ENCODE results near the gene ZBTB18.

The ZBTB18 gene

DNA sequence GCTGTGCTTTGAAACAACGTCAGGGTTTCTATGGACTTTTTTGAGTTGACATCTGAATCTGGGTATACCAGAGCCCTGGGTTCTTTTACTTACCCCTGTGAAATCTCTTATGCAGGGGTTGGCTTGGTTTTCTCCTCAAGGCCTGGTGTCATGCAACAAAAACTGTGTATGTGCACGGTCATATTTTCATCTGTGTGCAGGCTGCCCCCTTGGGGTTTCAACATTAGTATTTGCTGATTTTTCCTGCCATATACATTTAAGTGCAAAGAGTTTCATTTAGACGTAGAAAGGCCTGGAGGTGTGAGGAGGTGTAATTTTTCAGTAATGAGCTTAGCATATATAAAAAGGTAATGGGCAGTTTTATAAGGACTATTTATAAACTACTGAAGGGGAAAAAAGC, 22.0 kb upstream of the ZBTB18 start:
- TF ChIP-seq CTCF (IDR thresholded peaks at IDR 0.05; ENCODE audit: insufficient read depth, low read length) (no peak), POLR2AphosphoS5 (IDR thresholded peaks at IDR 0.05; ENCODE audit: low read depth) (no peak), SPI1 (IDR thresholded peaks at IDR 0.05; ENCODE audit: borderline replicate concordance, low read depth) (no peak)
- Histone ChIP-seq H3K27me3 (ENCODE audit: insufficient read depth, poor library complexity, severe bottlenecking) (no peaks in the 10 kb centered on the region), H3K27ac (replicated peaks) (no peak overlapping the region), H3K4me3 (replicated peaks; ENCODE audit: insufficient read depth, low read length) (no peak overlapping the region)
- no peak for DNase-seq (ENCODE audit: low read depth in 1 of 2, low spot score in 1 of 2)

DNA sequence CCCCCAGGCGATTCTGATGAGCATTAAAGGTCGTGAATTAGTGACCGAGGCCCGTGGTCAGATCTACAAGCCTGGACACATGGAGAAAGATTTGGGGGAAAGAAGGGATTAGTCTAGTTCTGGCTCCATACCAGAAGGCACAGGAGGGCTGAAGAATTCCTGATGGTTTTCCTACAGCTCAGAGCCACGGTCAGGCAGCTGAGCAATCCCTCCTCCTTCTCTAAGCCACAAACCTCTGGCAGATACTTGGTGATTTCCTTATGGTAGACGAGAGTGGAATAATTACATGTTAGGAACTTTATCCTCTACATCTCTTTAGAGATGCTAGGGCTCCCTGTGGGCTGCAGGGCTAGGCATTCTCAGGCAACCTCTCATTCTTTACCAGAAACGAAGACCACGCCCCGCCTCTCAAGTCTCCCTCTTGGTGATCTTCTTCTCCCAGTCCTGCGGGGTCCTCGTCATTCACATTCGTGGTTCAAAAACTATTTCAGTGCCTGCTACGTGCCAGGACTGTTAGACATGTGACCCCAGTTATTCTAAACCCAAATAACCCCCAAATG, 20.5 kb upstream of the ZBTB18 start:
- H3K27ac ChIP-seq (replicated peaks) = no peak overlapping the region
- TF ChIP-seq SPI1 (IDR thresholded peaks at IDR 0.05; ENCODE audit: borderline replicate concordance, low read depth) (no peak), CTCF (IDR thresholded peaks at IDR 0.05; ENCODE audit: insufficient read depth, low read length) (no peak), GABPA (IDR thresholded peaks at IDR 0.05; ENCODE audit: low read depth) (no peak), POLR2AphosphoS5 (IDR thresholded peaks at IDR 0.05; ENCODE audit: low read depth) (no peak)
- TF ChIP-seq, protein P1, sequence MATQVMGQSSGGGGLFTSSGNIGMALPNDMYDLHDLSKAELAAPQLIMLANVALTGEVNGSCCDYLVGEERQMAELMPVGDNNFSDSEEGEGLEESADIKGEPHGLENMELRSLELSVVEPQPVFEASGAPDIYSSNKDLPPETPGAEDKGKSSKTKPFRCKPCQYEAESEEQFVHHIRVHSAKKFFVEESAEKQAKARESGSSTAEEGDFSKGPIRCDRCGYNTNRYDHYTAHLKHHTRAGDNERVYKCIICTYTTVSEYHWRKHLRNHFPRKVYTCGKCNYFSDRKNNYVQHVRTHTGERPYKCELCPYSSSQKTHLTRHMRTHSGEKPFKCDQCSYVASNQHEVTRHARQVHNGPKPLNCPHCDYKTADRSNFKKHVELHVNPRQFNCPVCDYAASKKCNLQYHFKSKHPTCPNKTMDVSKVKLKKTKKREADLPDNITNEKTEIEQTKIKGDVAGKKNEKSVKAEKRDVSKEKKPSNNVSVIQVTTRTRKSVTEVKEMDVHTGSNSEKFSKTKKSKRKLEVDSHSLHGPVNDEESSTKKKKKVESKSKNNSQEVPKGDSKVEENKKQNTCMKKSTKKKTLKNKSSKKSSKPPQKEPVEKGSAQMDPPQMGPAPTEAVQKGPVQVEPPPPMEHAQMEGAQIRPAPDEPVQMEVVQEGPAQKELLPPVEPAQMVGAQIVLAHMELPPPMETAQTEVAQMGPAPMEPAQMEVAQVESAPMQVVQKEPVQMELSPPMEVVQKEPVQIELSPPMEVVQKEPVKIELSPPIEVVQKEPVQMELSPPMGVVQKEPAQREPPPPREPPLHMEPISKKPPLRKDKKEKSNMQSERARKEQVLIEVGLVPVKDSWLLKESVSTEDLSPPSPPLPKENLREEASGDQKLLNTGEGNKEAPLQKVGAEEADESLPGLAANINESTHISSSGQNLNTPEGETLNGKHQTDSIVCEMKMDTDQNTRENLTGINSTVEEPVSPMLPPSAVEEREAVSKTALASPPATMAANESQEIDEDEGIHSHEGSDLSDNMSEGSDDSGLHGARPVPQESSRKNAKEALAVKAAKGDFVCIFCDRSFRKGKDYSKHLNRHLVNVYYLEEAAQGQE (IDR thresholded peaks at IDR 0.05; ENCODE audit: insufficient replicate concordance, low read depth) = no peak
- DNase-seq (ENCODE audit: low read depth in 1 of 2, low spot score in 1 of 2) = no peak
- no peaks in the 10 kb centered on the region for H3K27me3 ChIP-seq (ENCODE audit: insufficient read depth, poor library complexity, severe bottlenecking)
- no peak overlapping the region for H3K4me3 ChIP-seq (replicated peaks; ENCODE audit: insufficient read depth, low read length)

DNA sequence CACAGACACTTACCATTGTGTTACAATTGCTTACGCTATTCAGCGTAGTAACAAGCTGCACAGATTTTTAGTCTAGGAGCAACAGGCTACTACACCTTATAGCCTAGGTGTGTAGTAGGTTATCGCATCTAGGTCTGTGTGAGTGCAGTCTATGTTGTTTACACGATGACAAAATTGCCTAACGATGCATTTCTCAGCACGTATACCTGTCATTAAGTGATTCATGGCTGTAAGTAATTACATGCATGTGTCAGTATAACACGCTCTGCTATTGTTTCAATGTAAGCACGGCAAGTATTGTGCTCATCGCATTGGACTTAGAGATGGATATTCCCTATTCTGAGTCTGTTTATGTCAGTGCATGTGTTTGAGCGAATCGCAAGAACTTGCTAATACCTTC, 15.7 kb upstream of the ZBTB18 start:
- Histone ChIP-seq H3K27me3 (ENCODE audit: insufficient read depth, poor library complexity, severe bottlenecking) (no peaks in the 10 kb centered on the region), H3K4me3 (replicated peaks; ENCODE audit: insufficient read depth, low read length) (no peak overlapping the region), H3K27ac (replicated peaks) (no peak overlapping the region)
- TF ChIP-seq POLR2AphosphoS5 (IDR thresholded peaks at IDR 0.05; ENCODE audit: low read depth) (no peak), SPI1 (IDR thresholded peaks at IDR 0.05; ENCODE audit: borderline replicate concordance, low read depth) (no peak), CTCF (IDR thresholded peaks at IDR 0.05; ENCODE audit: insufficient read depth, low read length) (no peak), GABPA (IDR thresholded peaks at IDR 0.05; ENCODE audit: low read depth) (no peak)
- TF ChIP-seq, protein P1 (IDR thresholded peaks at IDR 0.05; ENCODE audit: insufficient replicate concordance, low read depth) = no peak
- no peak for DNase-seq (ENCODE audit: low read depth in 1 of 2, low spot score in 1 of 2)

DNA sequence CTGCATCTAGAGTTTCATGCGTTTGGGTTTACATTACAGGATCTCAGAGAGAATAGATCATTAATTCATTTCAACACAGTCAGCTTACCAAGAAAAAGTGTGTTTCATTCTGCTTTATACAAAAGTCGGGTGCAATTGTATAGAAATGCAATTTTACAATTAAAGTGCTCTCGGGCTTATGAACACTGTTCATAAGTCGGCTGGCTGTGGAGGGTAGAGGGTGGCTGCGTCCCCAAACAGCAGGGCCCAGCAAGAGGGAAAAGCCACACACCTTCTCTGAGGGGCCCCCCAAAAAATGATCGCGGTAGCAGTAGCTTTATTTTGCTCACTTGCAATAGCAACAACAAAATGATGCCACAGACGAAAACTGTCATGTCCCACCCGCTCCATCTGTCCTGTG, 13.8 kb upstream of the ZBTB18 start:
- no peak for DNase-seq (ENCODE audit: low read depth in 1 of 2, low spot score in 1 of 2)
- H3K27me3 ChIP-seq (ENCODE audit: insufficient read depth, poor library complexity, severe bottlenecking) = no peaks in the 10 kb centered on the region
- H3K4me3 ChIP-seq (replicated peaks; ENCODE audit: insufficient read depth, low read length) = no peak overlapping the region
- no peak overlapping the region for H3K27ac ChIP-seq (replicated peaks)
- TF ChIP-seq GABPA (IDR thresholded peaks at IDR 0.05; ENCODE audit: low read depth) (no peak), POLR2AphosphoS5 (IDR thresholded peaks at IDR 0.05; ENCODE audit: low read depth) (no peak), CTCF (IDR thresholded peaks at IDR 0.05; ENCODE audit: insufficient read depth, low read length) (no peak), SPI1 (IDR thresholded peaks at IDR 0.05; ENCODE audit: borderline replicate concordance, low read depth) (no peak)
- TF ChIP-seq, protein P1 (IDR thresholded peaks at IDR 0.05; ENCODE audit: insufficient replicate concordance, low read depth) = no peak
